GM12878 (cell line): ENCODE measurements around the gene ZNF19. TPM values are rescaled to one million over a fixed set of nuclear protein-coding genes. Genes with fewer than 3 reads are reported as not detected.

ENCODE experiments used
- ATAC-seq: fragments of 200-7000 bp; cut with Tn5 transposase; 3 replicates; pipeline ENCODE4 v1.9.1; 2020; ENCODE audit warnings: mild to moderate bottlenecking, moderate library complexity
- BruUV-seq: library from RNA; stranded (reverse); fragments of 400-500 nt; replicated peaks from 2 replicates; lab custom pipeline; 2021; lab: Mats Ljungman, UMichigan
- CTCF ChIA-PET: fragments of 300-600 bp; sonication (Branson Sonifier 250); formaldehyde crosslinking; extraction: SDS; loops from one replicate; lab custom pipeline; 2021; ENCODE audit warnings: inconsistent platforms; lab: Yijun Ruan, JAX
- POLR2A ChIA-PET: fragments of 350-600 bp; formaldehyde crosslinking; extraction: SDS; loops from one replicate; lab custom pipeline; 2021; ENCODE audit warnings: inconsistent platforms; lab: Charles Lee
- RAD21 ChIA-PET: fragments of 300-600 bp; sonication (Branson Sonifier 250); formaldehyde crosslinking; loops from one replicate; lab custom pipeline; 2023; ENCODE audit warnings: antibody characterized with exemption; ENCODE audit not compliant: unreplicated experiment; lab: Charles Lee
- SMC1A ChIA-PET: fragments of 300-600 bp; sonication (Branson Sonifier 250); formaldehyde crosslinking; loops from one replicate; lab custom pipeline; 2023; ENCODE audit not compliant: unreplicated experiment, uncharacterized antibody; lab: Charles Lee
- DNase-seq: peaks from one replicate; pipeline ENCODE4 v3.0.0-alpha.2; 2011; ENCODE audit warnings: low read depth, low spot score
- FAIRE-seq: peaks from 3 replicates; lab custom pipeline; 2011; peaks lifted over from hg19 to GRCh38; lab: Jason Lieb, UNC
- H2AFZ ChIP-seq: 2 replicates; pipeline ENCODE4 v1.6.0; 2011; ENCODE audit warnings: low read depth, low read length, control low read depth; ENCODE audit not compliant: control insufficient read depth
- H3K27ac ChIP-seq: 2 replicates; pipeline ENCODE4 v1.5.1; 2011; ENCODE audit warnings: control low read depth; ENCODE audit not compliant: control insufficient read depth, insufficient read depth
- H3K27me3 ChIP-seq, 2 experiments: replicated peaks in 1 of 2; 2 replicates each; pipeline versions ENCODE4 v1.6.0 to v1.6.1; 2011; ENCODE audit warnings: low read length in 1 of 2; ENCODE audit not compliant: control insufficient read depth in 2 of 2, insufficient read depth in 2 of 2
- H3K36me3 ChIP-seq, 2 experiments: 2 replicates each; pipeline ENCODE4 v1.5.1; 2011; ENCODE audit warnings: low read length in 1 of 2; ENCODE audit not compliant: control insufficient read depth in 2 of 2, insufficient read depth in 2 of 2
- H3K4me1 ChIP-seq: 2 replicates; pipeline ENCODE4 v1.6.1; 2011; ENCODE audit warnings: mild to moderate bottlenecking, low read length, moderate library complexity, mixed read lengths; ENCODE audit not compliant: control insufficient read depth, insufficient read depth
- H3K4me2 ChIP-seq: 2 replicates; pipeline ENCODE4 v1.6.0; 2011; ENCODE audit warnings: control low read depth; ENCODE audit not compliant: control insufficient read depth, insufficient read depth
- H3K4me3 ChIP-seq: fragments of 200-600 bp; sonication (generic); 2 replicates; pipeline ENCODE4 v1.5.1; 2016
- H3K79me2 ChIP-seq: 2 replicates; pipeline ENCODE4 v1.6.0; 2011; ENCODE audit warnings: low read length; ENCODE audit not compliant: control insufficient read depth, insufficient read depth
- H3K9ac ChIP-seq: 2 replicates; pipeline ENCODE4 v1.8.0; 2011; ENCODE audit warnings: low read length, control low read depth, mixed read lengths; ENCODE audit not compliant: control insufficient read depth, insufficient read depth
- H3K9me3 ChIP-seq: replicated peaks from 3 replicates; pipeline ENCODE4 v1.5.1; 2011; ENCODE audit warnings: mild to moderate bottlenecking, low read length; ENCODE audit not compliant: control insufficient read depth, insufficient read depth
- H4K20me1 ChIP-seq: 2 replicates; pipeline ENCODE4 v1.6.0; 2011; ENCODE audit not compliant: control insufficient read depth, insufficient read depth
- BACH1 ChIP-seq: fragments of 450-650 bp; IDR thresholded peaks from 2 replicates; pipeline ENCODE4 v1.6.1; 2017; ENCODE audit warnings: mild to moderate bottlenecking, borderline replicate concordance
- CEBPZ ChIP-seq: fragments of 150-350 bp; IDR thresholded peaks from 2 replicates; pipeline ENCODE4 v1.6.1; 2016; ENCODE audit warnings: low read depth, low read length
- CHD4 ChIP-seq: fragments of 200-600 bp; sonication (generic); IDR thresholded peaks from 2 replicates; pipeline ENCODE4 v1.6.1; 2016; ENCODE audit warnings: mild to moderate bottlenecking
- FOS ChIP-seq: IDR thresholded peaks from 3 replicates; pipeline ENCODE4 v1.6.1; 2011; ENCODE audit warnings: borderline replicate concordance; ENCODE audit not compliant: insufficient read length; ENCODE audit errors: extremely low read depth
- MEF2A ChIP-seq: IDR thresholded peaks from 2 replicates; pipeline ENCODE4 v1.6.1; 2011; ENCODE audit warnings: low read depth, mild to moderate bottlenecking, low read length, moderate library complexity; ENCODE audit not compliant: insufficient read depth
- MTA2 ChIP-seq: fragments of 450-650 bp; IDR thresholded peaks from 2 replicates; pipeline ENCODE4 v1.6.1; 2016; ENCODE audit warnings: low read depth, mild to moderate bottlenecking, moderate library complexity
- RCOR1 ChIP-seq: conservative IDR thresholded peaks from 2 replicates; pipeline ENCODE4 v1.6.1; 2012; ENCODE audit warnings: low read depth, low read length, improper control_type of control experiment
- SMAD1 ChIP-seq: fragments of 450-650 bp; IDR thresholded peaks from 2 replicates; pipeline ENCODE4 v1.6.1; 2018; ENCODE audit warnings: mild to moderate bottlenecking, low read depth; ENCODE audit not compliant: partially characterized antibody
- SRF ChIP-seq, 2 experiments: IDR thresholded peaks; 2 replicates each; pipeline ENCODE4 v1.6.1; 2011; ENCODE audit warnings: low read depth in 2 of 2, low read length in 2 of 2, mild to moderate bottlenecking in 1 of 2, moderate library complexity in 1 of 2
- TARDBP ChIP-seq: IDR thresholded peaks from 2 replicates; pipeline ENCODE4 v1.6.1; 2016; ENCODE audit warnings: borderline replicate concordance
- WGBS: methylation state at CpG from one replicate; pipeline ENCODE4 v1.1.6; 2016; ENCODE audit warnings: low lambda C conversion rate; ENCODE audit not compliant: insufficient replicate concordance, insufficient coverage; ENCODE audit errors: missing lambda C conversion rate; 5-methylcytosine and 5-hydroxymethylcytosine counted together
- in situ Hi-C: fragments of 300-500 bp; cut with MboI; formaldehyde crosslinking; loops from 9 replicates; pipeline ENCODE4 v1.14.3; 2018; ENCODE audit warnings: mixed read lengths
- intact Hi-C: fragments of 100-400 bp; cut with micrococcal nuclease; formaldehyde crosslinking; loops from one replicate; pipeline ENCODE4 v1.14.2; 2022; ENCODE audit not compliant: unreplicated experiment
- polyA plus RNA-seq, 11 experiments: library from polyadenylated mRNA; depleted of rRNA in 4 of 11; unstranded in 6 of 11; stranded (reverse) in 5 of 11; fragments of >200 nt; fragmentation: Nextera tagmentation in 4 of 11; fragmentation: Illumina TruSeq in 1 of 11; extraction: Ambion mirVana in 4 of 11; extraction: Trizol in 1 of 11; gene quantifications; 1 replicate in 1 of 11; 2 replicates in 10 of 11; pipeline versions ENCODE4 v1.2.1 to v1.2.3, GENCODE V29; 2011 to 2016; ENCODE audit warnings: inconsistent platforms in 2 of 11, missing spikeins in 2 of 11, low read depth in 1 of 11
- total RNA-seq, 4 experiments: library from RNA; depleted of rRNA in 3 of 4; stranded (reverse); fragments of >200 nt in 3 of 4; fragmentation: Illumina TruSeq in 1 of 4; extraction: Trizol in 1 of 4; gene quantifications; 2 replicates each; pipeline versions ENCODE4 v1.2.1 to v1.2.3, GENCODE V29; 2013 to 2021

Gene ZNF19
- total and polyA plus RNA-seq, 10 of the 15 experiments (the other 5 are each of a cell fraction or from before 2014, with no cell fraction given), result 1.0 to 3.3 (median 2.0) TPM

GRCh38 chr16:71464231-71464630 lies 24.9 kb downstream of the ZNF19 start:
- ChIA-PET CTCF (interaction anchor here (0.8 to 1.6 kb wide), 5 partner anchors 19 to 146 kb away, joined by 3 to 10 read pairs (median 4); no protein-coding TSS in a partner anchor), RAD21 (interaction anchor here (1.7 kb wide), 1 partner anchor 147 kb away, joined by 5 read pairs; no protein-coding TSS in a partner anchor), POLR2A (interaction anchor here (0.5 to 1.0 kb wide), 3 partner anchors 20 to 263 kb away, joined by 3 to 5 read pairs (median 4); no protein-coding TSS in a partner anchor), SMC1A (interaction anchor here (0.6 to 1.4 kb wide), 6 partner anchors 12 to 147 kb away, joined by 3 to 9 read pairs (median 4); no protein-coding TSS in a partner anchor)
- no peak overlapping the region for H3K4me3 ChIP-seq
- no peaks in the 10 kb centered on the region for H3K9me3 ChIP-seq
- no peak overlapping the region for H2AFZ ChIP-seq
- no peak for ATAC-seq
- in situ Hi-C loops, result no loop called here
- no peak overlapping the region for H3K4me2 ChIP-seq
- FAIRE-seq, result no peak
- intact Hi-C loops, result loop anchor here (10.0 kb wide), 1 partner anchor 631 kb away; the partner anchor contains the start of genes DHX38 and TXNL4B
- TF ChIP-seq SRF (IDR thresholded peaks at IDR 0.05; ENCODE audit: low read depth in 2 of 2, low read length in 2 of 2), result no peak
- TF ChIP-seq SMAD1, result no peak
- no peak for TF ChIP-seq BACH1
- TF ChIP-seq CHD4, result no peak
- no peak for TF ChIP-seq MTA2
- TF ChIP-seq FOS, result no peak
- no peak for TF ChIP-seq RCOR1
- TF ChIP-seq TARDBP, result no peak
- TF ChIP-seq CEBPZ, result no peak
- TF ChIP-seq MEF2A, result no peak
- DNase-seq, result no peak
- no peaks in the 10 kb centered on the region for H3K27me3 ChIP-seq
- no TSS peak for BruUV-seq
- no peaks in the 10 kb centered on the region for H3K4me1 ChIP-seq
- WGBS, result 5% methylated on average over 1 of the region's 1 CpG
- H3K79me2 ChIP-seq, result peaks cover 19% of the 10 kb centered on the region
- H4K20me1 ChIP-seq, result no peaks in the 10 kb centered on the region
- H3K9ac ChIP-seq, result no peak overlapping the region
- no peaks in the 10 kb centered on the region for H3K36me3 ChIP-seq
- no peak overlapping the region for H3K27ac ChIP-seq
